Pancreas (tissue), 10 donors: ENCODE data around the gene TMEM190. TPM values are rescaled to one million over a fixed set of nuclear protein-coding genes. Genes with fewer than 3 reads are reported as not detected.

Source experiments
- ATAC-seq, 4 donors: fragments of 200-7000 bp; cut with Tn5 transposase; one replicate each; pipeline versions ENCODE4 v1.8.0 to v1.9.1; 2020; ENCODE audit warnings: mild to moderate bottlenecking in 4 of 4, moderate library complexity in 4 of 4
- DNase-seq, 6 donors: peaks; one replicate each; pipeline ENCODE4 v3.0.0-alpha.2; 2020
- FAIRE-seq: peaks from 2 replicates; lab custom pipeline; 2012; peaks lifted over from hg19 to GRCh38; lab: Jason Lieb, UNC
- H3K27ac ChIP-seq, 4 donors: fragments of 200-600 bp; sonication (generic); 1 replicate in 3 of 4; 2 replicates in 1 of 4; pipeline versions ENCODE4 v1.5.0 to v1.8.0; 2020
- H3K27me3 ChIP-seq, 4 donors: fragments of 200-600 bp; one replicate each; pipeline ENCODE4 v1.8.0; 2021
- H3K36me3 ChIP-seq, 3 donors: fragments of 200-600 bp; sonication (generic) in 1 of 3; one replicate each; pipeline versions ENCODE4 v1.5.0 to v1.8.0; 2020 to 2021
- H3K4me1 ChIP-seq, 3 donors: fragments of 200-600 bp; one replicate each; pipeline ENCODE4 v1.8.0; 2021
- H3K4me3 ChIP-seq, 4 donors: fragments of 200-600 bp; sonication (generic) in 2 of 4; one replicate each; pipeline versions ENCODE4 v1.5.0 to v1.8.0; 2020 to 2021
- H3K9me3 ChIP-seq, 4 donors: fragments of 200-600 bp; one replicate each; pipeline ENCODE4 v1.8.0; 2021
- WGBS, 2 donors: extraction: QIAGEN DNeasy Blood & Tissue Kit; methylation state at CpG; one replicate each; pipeline ENCODE4 v1.1.7; 2013; 5-methylcytosine and 5-hydroxymethylcytosine counted together
- intact Hi-C, 3 donors: fragments of 100-400 bp; cut with DNase I; formaldehyde crosslinking; loops; one replicate each; pipeline versions ENCODE4 v1.11.1 to v1.14.2; 2022
- polyA plus RNA-seq, 2 donors: library from polyadenylated mRNA; stranded (reverse); fragments of 200-250 nt; gene quantifications; one replicate each; pipeline ENCODE4 v1.2.3, GENCODE V29; 2013
- total RNA-seq, 6 donors: library from RNA; stranded (reverse); fragmentation: NEBNext Ultra II Directional in 4 of 6; extraction: Animal tissue kit (Norgen Biotek cat#: 25700) in 4 of 6; gene quantifications; one replicate each; pipeline versions ENCODE4 v1.2.1 to v1.2.4, GENCODE V29; 2021 to 2023
- TF ChIP-seq, protein P1 (sequence below), 4 donors: fragments of 200-600 bp; sonication (generic) in 3 of 4; IDR thresholded peaks; one replicate each; pipeline versions ENCODE4 v1.5.0 to v1.8.0; 2021; ENCODE audit warnings: antibody characterized with exemption in 4 of 4
- donor health status: healthy with polysubstance abuse.
- donor health status: DM: no; HTN: no; CAD: no; lungs with moderate emphysema.
- donor health status: DM: no; HTN: no; CAD: no.
- donor health status: control.
- donor health status: control.
- donor health status: Bipolar disorder and iron deficiency.
- donor health status: DM: yes; HTN: yes; CAD: no.
- donor health status: DM: no; HTN: no; CAD: no.
- donor health status: DM: no; HTN: no; CAD: no.
- donor health status: DM: yes; HTN: yes; CAD: no.

TMEM190 gene
- total and polyA plus RNA-seq, 8 donors, result 0.45 TPM; not detected in 7

DNA sequence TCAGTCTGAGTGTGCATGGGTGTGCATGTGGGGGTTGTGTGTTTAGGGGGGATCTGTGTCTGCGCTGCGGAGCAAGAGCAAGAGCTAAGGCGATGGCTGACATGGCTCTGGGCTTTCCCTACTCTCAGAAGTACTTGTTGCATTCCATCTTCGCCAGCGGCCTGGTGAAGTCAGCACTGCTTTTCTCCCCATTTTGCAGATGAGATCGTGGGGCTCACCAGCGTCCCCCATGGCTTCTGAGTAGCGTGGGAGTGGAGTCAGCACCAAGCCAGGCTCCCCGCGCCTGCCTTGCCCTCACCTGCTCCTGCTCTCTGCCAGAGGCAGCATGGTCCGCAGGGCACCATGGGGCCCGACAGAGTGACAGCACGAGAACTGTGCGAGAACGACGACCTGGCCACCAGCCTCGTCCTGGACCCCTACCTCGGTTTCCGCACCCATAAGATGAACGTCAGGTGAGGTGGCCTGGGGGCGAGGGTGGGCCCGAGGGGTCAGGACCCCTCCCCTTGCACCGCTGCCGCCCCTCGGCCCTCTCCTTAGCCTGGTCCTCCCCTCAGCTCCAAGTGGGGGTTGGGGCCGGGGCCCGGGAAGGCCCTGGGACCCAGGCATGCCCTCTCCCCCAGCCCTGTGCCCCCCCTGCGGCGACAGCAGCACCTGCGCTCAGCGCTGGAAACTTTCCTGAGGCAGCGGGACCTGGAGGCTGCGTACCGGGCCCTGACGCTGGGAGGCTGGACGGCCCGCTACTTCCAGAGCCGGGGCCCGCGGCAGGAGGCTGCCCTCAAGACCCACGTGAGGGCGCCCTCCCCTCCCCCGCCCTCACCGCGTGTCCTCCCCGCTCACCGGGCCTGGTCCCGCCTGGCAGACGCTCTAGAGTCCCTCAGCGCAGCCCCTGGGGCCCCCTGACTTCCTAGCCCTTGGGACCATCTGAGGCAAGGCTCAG is 34.8 kb upstream of the TMEM190 start:
- ATAC-seq (no peak), FAIRE-seq (no peak), DNase-seq (peak in 3 of 6 donors; percentile 28 to 80 (median 60))
- H3K27ac ChIP-seq, result no peak overlapping the region
- H3K4me1 ChIP-seq, result no peaks in the 10 kb centered on the region
- peaks cover 0 to 4% (median 0%) of the 10 kb centered on the region in 3 donors for H3K36me3 ChIP-seq
- no peaks in the 10 kb centered on the region for H3K27me3 ChIP-seq
- H3K9me3 ChIP-seq, result no peaks in the 10 kb centered on the region
- intact Hi-C loops, result no loop called here
- TF ChIP-seq, protein P1, sequence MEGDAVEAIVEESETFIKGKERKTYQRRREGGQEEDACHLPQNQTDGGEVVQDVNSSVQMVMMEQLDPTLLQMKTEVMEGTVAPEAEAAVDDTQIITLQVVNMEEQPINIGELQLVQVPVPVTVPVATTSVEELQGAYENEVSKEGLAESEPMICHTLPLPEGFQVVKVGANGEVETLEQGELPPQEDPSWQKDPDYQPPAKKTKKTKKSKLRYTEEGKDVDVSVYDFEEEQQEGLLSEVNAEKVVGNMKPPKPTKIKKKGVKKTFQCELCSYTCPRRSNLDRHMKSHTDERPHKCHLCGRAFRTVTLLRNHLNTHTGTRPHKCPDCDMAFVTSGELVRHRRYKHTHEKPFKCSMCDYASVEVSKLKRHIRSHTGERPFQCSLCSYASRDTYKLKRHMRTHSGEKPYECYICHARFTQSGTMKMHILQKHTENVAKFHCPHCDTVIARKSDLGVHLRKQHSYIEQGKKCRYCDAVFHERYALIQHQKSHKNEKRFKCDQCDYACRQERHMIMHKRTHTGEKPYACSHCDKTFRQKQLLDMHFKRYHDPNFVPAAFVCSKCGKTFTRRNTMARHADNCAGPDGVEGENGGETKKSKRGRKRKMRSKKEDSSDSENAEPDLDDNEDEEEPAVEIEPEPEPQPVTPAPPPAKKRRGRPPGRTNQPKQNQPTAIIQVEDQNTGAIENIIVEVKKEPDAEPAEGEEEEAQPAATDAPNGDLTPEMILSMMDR (IDR thresholded peaks at IDR 0.05), result no peak
- H3K4me3 ChIP-seq, result peak overlapping the region in 1 of 4 donors; percentile 62
- WGBS, 2 donors, result 84 to 92% methylated on average over 45 to 50 of the region's 50 CpGs

DNA sequence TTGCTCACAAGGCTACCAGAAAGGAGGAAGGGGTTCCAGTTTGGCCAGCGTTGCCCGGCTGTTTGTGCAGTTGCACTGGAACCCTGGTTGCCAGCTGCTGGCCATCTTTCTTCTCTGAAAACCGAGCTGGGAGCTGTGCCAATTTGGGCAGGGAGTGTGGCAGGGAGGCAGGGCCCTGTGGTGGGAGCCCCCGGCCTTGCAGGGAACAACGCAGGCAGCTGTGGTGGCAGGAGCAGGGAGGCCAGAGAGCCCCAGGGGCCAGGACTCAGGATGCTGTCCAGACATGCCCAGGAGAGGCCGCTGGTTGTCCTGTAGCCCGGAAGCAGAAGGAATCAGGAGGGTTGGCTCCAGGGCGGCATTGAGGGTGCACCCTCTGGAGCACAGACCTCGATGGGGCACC is 32.2 kb upstream of the TMEM190 start:
- intact Hi-C loops, result no loop called here
- no peaks in the 10 kb centered on the region for H3K9me3 ChIP-seq
- no peak for FAIRE-seq

DNA sequence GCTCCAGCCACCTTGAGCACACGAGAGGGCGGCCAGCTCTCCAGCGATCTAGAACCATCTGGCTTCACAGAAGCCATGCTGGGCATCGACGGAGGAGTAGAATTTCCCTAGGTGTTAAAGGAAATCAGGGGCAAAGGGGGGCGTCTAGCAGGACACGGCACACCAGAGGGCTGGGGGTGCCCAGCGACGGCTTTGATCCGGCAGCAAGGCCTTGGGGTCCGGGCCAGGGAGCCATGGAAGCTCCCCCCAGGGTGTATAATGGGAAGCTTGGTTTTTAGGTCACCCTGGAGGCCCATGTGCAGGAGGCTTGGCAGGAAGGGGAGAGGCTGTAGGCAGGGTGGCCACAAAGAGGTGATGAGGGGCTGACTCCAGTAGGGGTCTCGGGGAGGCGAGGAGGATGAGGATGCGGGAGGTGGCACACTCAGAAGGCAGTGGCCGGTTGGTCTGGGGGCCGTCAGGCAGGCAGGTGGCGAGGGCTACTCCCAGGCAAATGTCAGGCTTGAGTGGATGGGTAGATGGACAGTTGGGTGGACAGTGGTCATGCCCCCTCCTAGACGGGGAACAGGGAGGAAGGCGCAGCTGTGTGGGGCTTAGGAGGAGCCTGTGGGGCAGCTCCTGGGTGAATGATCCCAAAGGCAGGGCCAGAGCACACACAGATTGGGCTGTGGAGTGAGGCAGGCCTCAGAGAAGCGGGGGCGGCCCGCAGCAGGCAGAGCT is 31.4 kb upstream of the TMEM190 start:
- no peak overlapping the region for H3K4me3 ChIP-seq
- DNase-seq (peak in 1 of 6 donors; percentile 67), ATAC-seq (no peak), FAIRE-seq (no peak)
- no peaks in the 10 kb centered on the region for H3K4me1 ChIP-seq
- no peaks in the 10 kb centered on the region for H3K9me3 ChIP-seq
- no peaks in the 10 kb centered on the region for H3K27me3 ChIP-seq
- peaks cover 0 to 4% (median 0%) of the 10 kb centered on the region in 3 donors for H3K36me3 ChIP-seq
- TF ChIP-seq, protein P1 (IDR thresholded peaks at IDR 0.05), result no peak
- intact Hi-C loops, result no loop called here
- WGBS, 2 donors, result 86 to 92% methylated on average over 22 of the region's 22 CpGs
- no peak overlapping the region for H3K27ac ChIP-seq

More for the DNA sequence above, 32.2 kb upstream of the TMEM190 start:
- 84 to 85% methylated on average over 8 to 9 of the region's 9 CpGs for WGBS, 2 donors
- no peaks in the 10 kb centered on the region for H3K27me3 ChIP-seq
- no peak overlapping the region for H3K4me3 ChIP-seq
- TF ChIP-seq, protein P1 (IDR thresholded peaks at IDR 0.05), result no peak
- ATAC-seq (no peak), DNase-seq (peak in 1 of 6 donors; percentile 67)
- no peaks in the 10 kb centered on the region for H3K4me1 ChIP-seq
- peaks cover 0 to 4% (median 0%) of the 10 kb centered on the region in 3 donors for H3K36me3 ChIP-seq
- H3K27ac ChIP-seq, result no peak overlapping the region

DNA sequence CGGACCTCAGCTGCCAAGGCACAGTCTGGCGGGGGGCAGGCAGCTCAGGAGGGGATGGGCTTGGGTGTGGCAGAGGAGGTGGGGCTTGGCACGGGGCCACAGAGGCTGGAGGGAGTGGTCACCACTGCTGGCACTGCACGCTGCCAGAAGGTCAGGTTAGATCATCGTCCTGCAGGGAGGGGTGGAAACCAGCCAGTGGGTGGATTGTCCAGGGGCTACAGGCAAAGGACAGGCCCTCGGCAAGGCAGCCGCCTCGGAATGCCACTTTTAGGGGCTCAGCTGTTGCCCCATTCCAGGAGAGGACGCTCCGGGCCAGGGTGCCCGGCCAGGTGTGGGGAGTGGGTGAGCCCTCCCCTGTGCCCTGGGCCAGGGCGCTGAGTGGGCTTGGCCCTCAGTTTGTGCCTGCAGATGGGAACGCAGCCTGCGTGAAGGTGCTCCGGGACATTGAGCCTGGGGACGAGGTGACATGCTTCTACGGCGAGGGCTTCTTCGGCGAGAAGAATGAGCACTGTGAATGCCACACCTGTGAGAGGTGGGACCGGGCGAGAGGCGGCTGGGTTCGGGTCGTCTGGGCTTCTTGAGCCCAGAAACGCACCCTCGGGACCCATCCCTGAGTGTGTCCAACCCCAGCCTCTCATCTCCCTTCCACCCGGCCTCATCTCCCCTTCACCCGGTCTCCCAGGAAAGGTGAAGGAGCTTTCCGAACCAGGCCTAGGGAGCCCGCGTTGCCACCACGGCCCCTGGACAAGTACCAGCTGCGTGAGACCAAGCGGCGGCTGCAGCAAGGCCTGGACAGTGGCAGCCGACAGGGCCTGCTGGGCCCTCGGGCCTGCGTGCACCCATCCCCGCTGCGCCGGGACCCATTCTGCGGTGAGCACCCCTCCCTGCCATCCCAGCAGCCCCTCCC is 30.6 kb upstream of the TMEM190 start:
- TF ChIP-seq, protein P1 (IDR thresholded peaks at IDR 0.05), result no peak
- intact Hi-C loops, result no loop called here
- ATAC-seq (peak in 2 of 4 donors; percentile 2 to 9), FAIRE-seq (no peak), DNase-seq (peak in 3 of 6 donors; percentile 36 to 77 (median 66))
- WGBS, 2 donors, result 86 to 89% methylated on average over 42 to 43 of the region's 43 CpGs
- no peaks in the 10 kb centered on the region for H3K27me3 ChIP-seq
- no peaks in the 10 kb centered on the region for H3K9me3 ChIP-seq
- peaks cover 0 to 4% (median 0%) of the 10 kb centered on the region in 3 donors for H3K36me3 ChIP-seq
- H3K4me1 ChIP-seq, result no peaks in the 10 kb centered on the region
- H3K4me3 ChIP-seq, result no peak overlapping the region
- H3K27ac ChIP-seq, result no peak overlapping the region
